Panc1 (cell line): ENCODE measurements around the gene GBF1. TPM values are rescaled to one million over a fixed set of nuclear protein-coding genes. Genes with fewer than 3 reads are reported as not detected.

ENCODE experiments used
- ATAC-seq: fragments of 200-7000 bp; cut with Tn5 transposase; 2 replicates; pipeline ENCODE4 v1.9.1; 2020; ENCODE audit warnings: mild to moderate bottlenecking, moderate library complexity
- BruUV-seq: library from RNA; stranded (reverse); fragments of 400-500 nt; replicated peaks from 2 replicates; lab custom pipeline; 2021; lab: Mats Ljungman, UMichigan
- CTCF ChIA-PET: fragments of 300-600 bp; sonication (Branson Sonifier 250); formaldehyde crosslinking; loops from one replicate; lab custom pipeline; 2022; ENCODE audit warnings: antibody characterized with exemption; lab: Charles Lee
- POLR2A ChIA-PET: fragments of 300-600 bp; sonication (Branson Sonifier 250); formaldehyde crosslinking; loops from one replicate; lab custom pipeline; 2022; ENCODE audit warnings: antibody characterized with exemption; lab: Charles Lee
- DNase-seq: peaks from one replicate; pipeline ENCODE4 v3.0.0-alpha.2; 2010; ENCODE audit warnings: low read depth, low spot score
- H3K27ac ChIP-seq: 2 replicates; pipeline ENCODE4 v1.5.1; 2011; ENCODE audit warnings: mild to moderate bottlenecking, low read length, inconsistent platforms
- H3K27me3 ChIP-seq: fragments of 200-500 bp; sonication (Bioruptor generic); 2 replicates; pipeline ENCODE4 v1.6.0; 2014; ENCODE audit warnings: low read length, inconsistent platforms; ENCODE audit not compliant: control insufficient read depth, insufficient read depth
- H3K36me3 ChIP-seq: fragments of 200-500 bp; sonication (Bioruptor generic); 2 replicates; pipeline ENCODE4 v1.5.1; 2014; ENCODE audit warnings: inconsistent platforms, mild to moderate bottlenecking, low read length, moderate library complexity; ENCODE audit not compliant: control insufficient read depth, insufficient read depth
- H3K4me1 ChIP-seq: 2 replicates; pipeline ENCODE4 v1.5.1; 2011; ENCODE audit warnings: inconsistent platforms, mild to moderate bottlenecking, low read length, moderate library complexity; ENCODE audit not compliant: control insufficient read depth, insufficient read depth
- H3K4me3 ChIP-seq, 2 experiments: 2 replicates each; pipeline ENCODE4 v1.5.1; 2011 to 2012; ENCODE audit warnings: low read depth in 2 of 2, low read length in 2 of 2, mild to moderate bottlenecking in 2 of 2, inconsistent platforms in 1 of 2, moderate library complexity in 1 of 2
- H3K9me3 ChIP-seq: fragments of 200-500 bp; sonication (Bioruptor generic); 2 replicates; pipeline ENCODE4 v1.5.1; 2014; ENCODE audit warnings: low read depth, mild to moderate bottlenecking, inconsistent platforms, low read length, moderate library complexity; ENCODE audit not compliant: control insufficient read depth, insufficient read depth
- CTCF ChIP-seq: fragments of 450-650 bp; IDR thresholded peaks from 2 replicates; pipeline ENCODE4 v1.5.1; 2017; ENCODE audit warnings: mild to moderate bottlenecking
- POLR2AphosphoS5 ChIP-seq: IDR thresholded peaks from 2 replicates; pipeline ENCODE4 v1.6.1; 2012; ENCODE audit warnings: mild to moderate bottlenecking, low read depth, low read length, moderate library complexity
- SIN3A ChIP-seq: IDR thresholded peaks from 2 replicates; pipeline ENCODE4 v1.6.1; 2012; ENCODE audit warnings: low read depth, mild to moderate bottlenecking, low read length, moderate library complexity, borderline replicate concordance; ENCODE audit not compliant: insufficient read depth
- TCF7L2 ChIP-seq: IDR thresholded peaks from 2 replicates; pipeline ENCODE4 v1.6.1; 2011; ENCODE audit warnings: mild to moderate bottlenecking, low read depth, low read length, inconsistent platforms
- in situ Hi-C: cut with HindIII; loops from 2 replicates; pipeline ENCODE4 v1.10.0; 2016; ENCODE audit warnings: low sequenced_read_pairs, low pct_unique_long_range_greater_than_20kb
- intact Hi-C: fragments of 100-400 bp; cut with micrococcal nuclease; formaldehyde crosslinking; loops from one replicate; pipeline ENCODE4 v1.10.0; 2022; ENCODE audit not compliant: unreplicated experiment
- total RNA-seq: library from RNA; stranded (reverse); gene quantifications from one replicate; pipeline ENCODE4 v1.2.1, GENCODE V29; 2021; ENCODE audit not compliant: unreplicated experiment
- TF ChIP-seq, protein P1 (sequence below), 2 experiments: IDR thresholded peaks; 2 replicates each; pipeline ENCODE4 v1.6.1; 2011 to 2012; ENCODE audit warnings: low read depth in 2 of 2, control low read depth in 1 of 2, low read length in 1 of 2, mild to moderate bottlenecking in 1 of 2, moderate library complexity in 1 of 2; ENCODE audit not compliant: insufficient read depth in 1 of 2

Gene GBF1
- total RNA-seq, 1 experiment from 2014 or later, result 65.0 TPM

- intact Hi-C loops (loop anchor here (5.0 to 10.0 kb wide), 2 partner anchors 62 to 175 kb away; no protein-coding TSS in a partner anchor), in situ Hi-C loops (loop anchor here (5.0 kb wide), 1 partner anchor 130 kb away; no protein-coding TSS in a partner anchor)
- no TSS peak for BruUV-seq
- POLR2A ChIA-PET, result no interaction called here
- ATAC-seq (no peak), DNase-seq (no peak)
- peaks cover 9% of the 10 kb centered on the region for H3K27me3 ChIP-seq
- 0 out of 2 replicates have a peak, but pooled peaks cover 5% of the 10 kb centered on the region for H3K4me1 ChIP-seq
- no peaks in the 10 kb centered on the region for H3K9me3 ChIP-seq
- H3K4me3 ChIP-seq, result no peak overlapping the region
- no peaks in the 10 kb centered on the region; the same call in 1 of the 2 replicates for H3K36me3 ChIP-seq
- CTCF ChIA-PET, result interaction anchor here (0.6 to 3.2 kb wide), 5 partner anchors 57 to 914 kb away, joined by 3 to 13 read pairs (median 5); no protein-coding TSS in a partner anchor
- TF ChIP-seq CTCF, result no peak
- no peak for TF ChIP-seq POLR2AphosphoS5
- no peak for TF ChIP-seq TCF7L2
- TF ChIP-seq, protein P1, sequence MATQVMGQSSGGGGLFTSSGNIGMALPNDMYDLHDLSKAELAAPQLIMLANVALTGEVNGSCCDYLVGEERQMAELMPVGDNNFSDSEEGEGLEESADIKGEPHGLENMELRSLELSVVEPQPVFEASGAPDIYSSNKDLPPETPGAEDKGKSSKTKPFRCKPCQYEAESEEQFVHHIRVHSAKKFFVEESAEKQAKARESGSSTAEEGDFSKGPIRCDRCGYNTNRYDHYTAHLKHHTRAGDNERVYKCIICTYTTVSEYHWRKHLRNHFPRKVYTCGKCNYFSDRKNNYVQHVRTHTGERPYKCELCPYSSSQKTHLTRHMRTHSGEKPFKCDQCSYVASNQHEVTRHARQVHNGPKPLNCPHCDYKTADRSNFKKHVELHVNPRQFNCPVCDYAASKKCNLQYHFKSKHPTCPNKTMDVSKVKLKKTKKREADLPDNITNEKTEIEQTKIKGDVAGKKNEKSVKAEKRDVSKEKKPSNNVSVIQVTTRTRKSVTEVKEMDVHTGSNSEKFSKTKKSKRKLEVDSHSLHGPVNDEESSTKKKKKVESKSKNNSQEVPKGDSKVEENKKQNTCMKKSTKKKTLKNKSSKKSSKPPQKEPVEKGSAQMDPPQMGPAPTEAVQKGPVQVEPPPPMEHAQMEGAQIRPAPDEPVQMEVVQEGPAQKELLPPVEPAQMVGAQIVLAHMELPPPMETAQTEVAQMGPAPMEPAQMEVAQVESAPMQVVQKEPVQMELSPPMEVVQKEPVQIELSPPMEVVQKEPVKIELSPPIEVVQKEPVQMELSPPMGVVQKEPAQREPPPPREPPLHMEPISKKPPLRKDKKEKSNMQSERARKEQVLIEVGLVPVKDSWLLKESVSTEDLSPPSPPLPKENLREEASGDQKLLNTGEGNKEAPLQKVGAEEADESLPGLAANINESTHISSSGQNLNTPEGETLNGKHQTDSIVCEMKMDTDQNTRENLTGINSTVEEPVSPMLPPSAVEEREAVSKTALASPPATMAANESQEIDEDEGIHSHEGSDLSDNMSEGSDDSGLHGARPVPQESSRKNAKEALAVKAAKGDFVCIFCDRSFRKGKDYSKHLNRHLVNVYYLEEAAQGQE (IDR thresholded peaks at IDR 0.05; ENCODE audit: insufficient read depth in 1 of 2, low read depth in 2 of 2, low read length in 1 of 2), result no peak
- no peak for TF ChIP-seq SIN3A
- no peak overlapping the region for H3K27ac ChIP-seq
Observed at GRCh38 chr10:102227050-102227449, 18.3 kb upstream of the GBF1 start.

DNA sequence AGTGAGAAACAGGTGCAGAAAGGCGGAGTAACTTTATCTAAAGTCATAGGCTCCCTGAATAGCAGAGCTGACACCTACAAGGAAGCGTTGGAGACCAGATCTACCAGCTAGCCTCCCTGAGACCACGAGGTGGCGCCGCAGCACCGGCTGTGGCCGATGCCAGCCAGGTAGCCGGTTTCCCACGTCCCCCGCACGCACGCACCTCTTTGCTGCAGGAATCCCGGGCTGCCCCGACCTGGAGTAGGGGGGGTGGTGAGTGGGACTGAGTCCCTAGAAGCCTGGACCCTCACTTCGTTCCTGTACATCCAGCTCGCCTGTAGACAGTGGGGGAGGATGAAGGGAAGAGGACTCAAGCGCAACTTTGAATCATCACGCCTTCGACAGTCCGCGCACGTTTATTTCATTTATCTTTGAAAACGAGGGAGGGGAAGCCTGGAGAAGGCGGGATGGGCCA is 15.5 kb upstream of the GBF1 start:
- Histone ChIP-seq H3K36me3 (no peaks in the 10 kb centered on the region; the same call in 1 of the 2 replicates), H3K9me3 (no peaks in the 10 kb centered on the region), H3K27me3 (peaks cover 5% of the 10 kb centered on the region), H3K27ac (no peak overlapping the region), H3K4me3 (peak overlapping the region; percentile 44 to 49), H3K4me1 (0 out of 2 replicates have a peak, but pooled peaks cover 5% of the 10 kb centered on the region)
- ChIA-PET POLR2A (no interaction called here), CTCF (interaction anchor here (0.6 to 4.6 kb wide), 16 partner anchors 10 to 354 kb away, joined by 3 to 86 read pairs (median 4); partner anchors contain the start of gene PITX3)
- no TSS peak for BruUV-seq
- DNase-seq (peak; percentile 67), ATAC-seq (peak; percentile 70)
- TF ChIP-seq POLR2AphosphoS5 (no peak), CTCF (peak; percentile 99)
- TF ChIP-seq, protein P1 (IDR thresholded peaks at IDR 0.05; ENCODE audit: insufficient read depth in 1 of 2, low read depth in 2 of 2, low read length in 1 of 2), result peak in 1 of 2 experiments; percentile 75; a peak in 1 of 4 replicates
- in situ Hi-C loops, result loop anchor here (5.0 kb wide), 1 partner anchor 127 kb away; no protein-coding TSS in a partner anchor
- intact Hi-C loops, result loop anchor here (1.0 to 10.0 kb wide), 4 partner anchors 65 to 172 kb away; no protein-coding TSS in a partner anchor
